GM23338 (cell line): ENCODE data around the gene PAM.

Experiments
- CREB1 ChIP-seq: fragments of 250-450 bp; sonication (Bioruptor Pico); IDR thresholded peaks from 2 replicates; pipeline ENCODE4 v1.5.0; 2020; ENCODE audit warnings: low read depth, mild to moderate bottlenecking, moderate library complexity
- ETS1 ChIP-seq: IDR thresholded peaks from 2 replicates; pipeline ENCODE4 v1.6.1; 2016; ENCODE audit warnings: antibody characterized with exemption
- EZH2 ChIP-seq: fragments of 200-600 bp; sonication (generic); IDR thresholded peaks from one replicate; pipeline ENCODE4 v1.8.0; 2017; ENCODE audit warnings: antibody characterized with exemption, mild to moderate bottlenecking, low read depth; ENCODE audit not compliant: unreplicated experiment
- EZH2phosphoT487 ChIP-seq: fragments of 200-600 bp; sonication (generic); IDR thresholded peaks from one replicate; pipeline ENCODE4 v1.8.1; 2018; ENCODE audit warnings: antibody characterized with exemption; ENCODE audit not compliant: unreplicated experiment
- JUNB ChIP-seq: IDR thresholded peaks from one replicate; pipeline ENCODE4 v1.6.1; 2016; ENCODE audit warnings: antibody characterized with exemption; ENCODE audit not compliant: unreplicated experiment
- POLR2AphosphoS5 ChIP-seq: IDR thresholded peaks from 2 replicates; pipeline ENCODE4 v1.6.1; 2016; ENCODE audit warnings: antibody characterized with exemption, low read depth
- REST ChIP-seq: IDR thresholded peaks from one replicate; pipeline ENCODE4 v1.6.1; 2018; ENCODE audit warnings: antibody characterized with exemption; ENCODE audit not compliant: unreplicated experiment
- STAT1 ChIP-seq: IDR thresholded peaks from one replicate; pipeline ENCODE4 v1.6.1; 2016; ENCODE audit warnings: antibody characterized with exemption; ENCODE audit not compliant: unreplicated experiment
- ZNF114 ChIP-seq: fragments of 250-450 bp; sonication (Bioruptor Pico); IDR thresholded peaks from 2 replicates; pipeline ENCODE4 v1.5.0; 2020; ENCODE audit warnings: mild to moderate bottlenecking, moderate library complexity
- ZNF331 ChIP-seq: fragments of 250-450 bp; sonication (Bioruptor Pico); IDR thresholded peaks from 2 replicates; pipeline ENCODE4 v1.5.0; 2020; ENCODE audit warnings: low read depth, mild to moderate bottlenecking, moderate library complexity
- TF ChIP-seq, protein P1 (sequence below), 2 experiments: fragments of 200-600 bp in 1 of 2; sonication (generic) in 1 of 2; conservative IDR thresholded peaks; 2 replicates each; pipeline versions ENCODE4 v1.5.1 to v1.6.1; 2016 to 2017; ENCODE audit warnings: antibody characterized with exemption in 2 of 2, low read depth in 2 of 2, mild to moderate bottlenecking in 2 of 2, moderate library complexity in 1 of 2

- TF ChIP-seq, protein P1, sequence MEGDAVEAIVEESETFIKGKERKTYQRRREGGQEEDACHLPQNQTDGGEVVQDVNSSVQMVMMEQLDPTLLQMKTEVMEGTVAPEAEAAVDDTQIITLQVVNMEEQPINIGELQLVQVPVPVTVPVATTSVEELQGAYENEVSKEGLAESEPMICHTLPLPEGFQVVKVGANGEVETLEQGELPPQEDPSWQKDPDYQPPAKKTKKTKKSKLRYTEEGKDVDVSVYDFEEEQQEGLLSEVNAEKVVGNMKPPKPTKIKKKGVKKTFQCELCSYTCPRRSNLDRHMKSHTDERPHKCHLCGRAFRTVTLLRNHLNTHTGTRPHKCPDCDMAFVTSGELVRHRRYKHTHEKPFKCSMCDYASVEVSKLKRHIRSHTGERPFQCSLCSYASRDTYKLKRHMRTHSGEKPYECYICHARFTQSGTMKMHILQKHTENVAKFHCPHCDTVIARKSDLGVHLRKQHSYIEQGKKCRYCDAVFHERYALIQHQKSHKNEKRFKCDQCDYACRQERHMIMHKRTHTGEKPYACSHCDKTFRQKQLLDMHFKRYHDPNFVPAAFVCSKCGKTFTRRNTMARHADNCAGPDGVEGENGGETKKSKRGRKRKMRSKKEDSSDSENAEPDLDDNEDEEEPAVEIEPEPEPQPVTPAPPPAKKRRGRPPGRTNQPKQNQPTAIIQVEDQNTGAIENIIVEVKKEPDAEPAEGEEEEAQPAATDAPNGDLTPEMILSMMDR (conservative IDR thresholded peaks at IDR 0.05; ENCODE audit: low read depth in 2 of 2), result no peak
- TF ChIP-seq POLR2AphosphoS5 (no peak), EZH2 (no peak), EZH2phosphoT487 (no peak), REST (no peak), ZNF114 (no peak), STAT1 (no peak), CREB1 (CRISPR knock-in tag) (no peak), ETS1 (no peak), JUNB (no peak), ZNF331 (no peak)
Measured at GRCh38 chr5:103035701-103036100, 280.6 kb downstream of the PAM start.
